ENCODE measurements around the gene TADA2B. TPM values are rescaled to one million over a fixed set of nuclear protein-coding genes. Genes with fewer than 3 reads are reported as not detected.

TADA2B gene
- total and polyA plus RNA-seq, 4 donors, result 3.6 to 13.8 (median 12.6) TPM

DNA sequence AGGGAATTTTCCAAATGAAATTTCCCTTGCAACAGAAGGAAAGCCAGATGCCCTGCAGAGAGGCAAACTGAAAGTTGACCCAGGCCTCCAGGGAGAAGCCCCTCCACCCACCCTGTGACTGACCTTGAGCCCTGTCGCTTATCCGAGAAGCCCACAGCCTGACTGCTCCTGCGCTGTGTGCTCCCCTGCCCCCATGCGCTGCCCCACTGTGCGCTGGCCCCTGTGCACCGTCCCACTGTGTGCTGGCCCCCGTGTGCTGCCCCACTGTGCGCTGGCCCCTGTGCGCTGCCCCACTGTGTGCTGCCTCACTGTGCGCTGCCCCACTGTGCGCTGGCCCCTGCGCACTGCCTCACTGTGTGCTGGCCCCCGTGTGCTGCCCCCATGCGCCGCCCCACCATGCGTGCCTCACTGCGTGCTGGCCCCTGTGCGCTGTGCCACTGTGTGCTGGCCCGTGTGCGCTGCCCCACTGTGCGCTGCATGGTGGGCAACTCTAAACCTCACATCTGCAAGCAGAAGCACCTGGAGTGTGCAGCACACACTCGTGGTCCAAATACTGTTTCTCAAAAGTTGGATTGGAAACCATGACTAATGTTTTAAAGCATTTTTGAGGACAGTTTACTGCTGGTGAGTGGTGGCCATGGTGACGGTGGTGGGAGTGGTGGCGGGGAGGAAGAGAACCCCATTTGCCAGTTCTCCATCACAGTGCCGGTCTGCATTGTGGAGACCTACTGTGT is 33.0 kb downstream of the TADA2B start:
- Histone ChIP-seq H3K4me1 (ENCODE audit: control insufficient read depth in 4 of 4, insufficient read depth in 4 of 4, low read length in 3 of 4) (no peaks in the 10 kb centered on the region), H3K27ac (ENCODE audit: low read depth in 1 of 2, low read length in 2 of 2) (no peak overlapping the region), H3K9me3 (ENCODE audit: control insufficient read depth in 4 of 4, low read length in 3 of 4) (no peaks in the 10 kb centered on the region), H3K4me3 (ENCODE audit: low read depth in 1 of 3, low read length in 3 of 3) (no peak overlapping the region), H3K9ac (ENCODE audit: low read depth in 1 of 2, low read length in 2 of 2) (no peak overlapping the region), H3K36me3 (ENCODE audit: control insufficient read depth in 4 of 4, insufficient read depth in 3 of 4, low read depth in 1 of 4, low read length in 3 of 4) (no peaks in the 10 kb centered on the region), H3K27me3 (ENCODE audit: control insufficient read depth in 4 of 4, insufficient read depth in 4 of 4, low read length in 3 of 4) (no peaks in the 10 kb centered on the region)
- TF ChIP-seq SP1 (IDR thresholded peaks at IDR 0.05) (no peak), JUND (IDR thresholded peaks at IDR 0.05) (no peak), RAD21 (IDR thresholded peaks at IDR 0.05) (no peak), GABPA (IDR thresholded peaks at IDR 0.05 in 1 of 2, conservative IDR thresholded peaks at IDR 0.05 in 1 of 2) (no peak), HNF4A (conservative IDR thresholded peaks at IDR 0.05) (no peak), ATF3 (IDR thresholded peaks at IDR 0.05) (no peak), EGR1 (IDR thresholded peaks at IDR 0.05; ENCODE audit: low read depth in 2 of 2) (no peak), TAF1 (conservative IDR thresholded peaks at IDR 0.05) (no peak), HNF4G (IDR thresholded peaks at IDR 0.05) (no peak)
- TF ChIP-seq, protein P1, sequence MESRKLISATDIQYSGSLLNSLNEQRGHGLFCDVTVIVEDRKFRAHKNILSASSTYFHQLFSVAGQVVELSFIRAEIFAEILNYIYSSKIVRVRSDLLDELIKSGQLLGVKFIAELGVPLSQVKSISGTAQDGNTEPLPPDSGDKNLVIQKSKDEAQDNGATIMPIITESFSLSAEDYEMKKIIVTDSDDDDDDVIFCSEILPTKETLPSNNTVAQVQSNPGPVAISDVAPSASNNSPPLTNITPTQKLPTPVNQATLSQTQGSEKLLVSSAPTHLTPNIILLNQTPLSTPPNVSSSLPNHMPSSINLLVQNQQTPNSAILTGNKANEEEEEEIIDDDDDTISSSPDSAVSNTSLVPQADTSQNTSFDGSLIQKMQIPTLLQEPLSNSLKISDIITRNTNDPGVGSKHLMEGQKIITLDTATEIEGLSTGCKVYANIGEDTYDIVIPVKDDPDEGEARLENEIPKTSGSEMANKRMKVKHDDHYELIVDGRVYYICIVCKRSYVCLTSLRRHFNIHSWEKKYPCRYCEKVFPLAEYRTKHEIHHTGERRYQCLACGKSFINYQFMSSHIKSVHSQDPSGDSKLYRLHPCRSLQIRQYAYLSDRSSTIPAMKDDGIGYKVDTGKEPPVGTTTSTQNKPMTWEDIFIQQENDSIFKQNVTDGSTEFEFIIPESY (IDR thresholded peaks at IDR 0.05), result no peak
- TF ChIP-seq, protein P2, sequence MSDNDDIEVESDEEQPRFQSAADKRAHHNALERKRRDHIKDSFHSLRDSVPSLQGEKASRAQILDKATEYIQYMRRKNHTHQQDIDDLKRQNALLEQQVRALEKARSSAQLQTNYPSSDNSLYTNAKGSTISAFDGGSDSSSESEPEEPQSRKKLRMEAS (IDR thresholded peaks at IDR 0.05), result no peak
- WGBS, result 83% methylated on average over 25 of the region's 25 CpGs
- no peak for DNase-seq (ENCODE audit: low spot score)

- Histone ChIP-seq H3K4me1 (ENCODE audit: control insufficient read depth in 4 of 4, insufficient read depth in 4 of 4, low read length in 3 of 4) (no peaks in the 10 kb centered on the region), H3K4me3 (ENCODE audit: low read depth in 1 of 3, low read length in 3 of 3) (no peak overlapping the region), H3K27me3 (ENCODE audit: control insufficient read depth in 4 of 4, insufficient read depth in 4 of 4, low read length in 3 of 4) (no peaks in the 10 kb centered on the region), H3K27ac (ENCODE audit: low read depth in 1 of 2, low read length in 2 of 2) (no peak overlapping the region), H3K9ac (ENCODE audit: low read depth in 1 of 2, low read length in 2 of 2) (no peak overlapping the region), H3K9me3 (ENCODE audit: control insufficient read depth in 4 of 4, low read length in 3 of 4) (no peaks in the 10 kb centered on the region), H3K36me3 (ENCODE audit: control insufficient read depth in 4 of 4, insufficient read depth in 3 of 4, low read depth in 1 of 4, low read length in 3 of 4) (no peaks in the 10 kb centered on the region)
- TF ChIP-seq REST (IDR thresholded peaks at IDR 0.05) (no peak), JUND (IDR thresholded peaks at IDR 0.05) (no peak)
- TF ChIP-seq, protein P2 (IDR thresholded peaks at IDR 0.05), result no peak
- 84% methylated on average over 6 of the region's 6 CpGs for whole genome bisulfite sequencing
- no peak for DNase-seq (ENCODE audit: low spot score)
Measured at GRCh38 chr4:7076696-7077082, 33.5 kb downstream of the TADA2B start.
